ENCODE data around the gene PLSCR3.

PLSCR3 gene

GRCh38 chr17:7411427-7411750, 17.1 kb upstream of the PLSCR3 start:
- H3K4me3 ChIP-seq (ENCODE audit: low read length, poor library complexity, severe bottlenecking) = no peak overlapping the region
- no peaks in the 10 kb centered on the region for H3K79me2 ChIP-seq (ENCODE audit: insufficient read depth, low read length)
- no peaks in the 10 kb centered on the region for H3K9me3 ChIP-seq (ENCODE audit: insufficient read depth, low read depth, low read length)
- no peak overlapping the region for H2AFZ ChIP-seq (ENCODE audit: low read length)
- H3K9ac ChIP-seq (ENCODE audit: low read depth, low read length, poor library complexity, severe bottlenecking) = no peak overlapping the region
- H3K9me2 ChIP-seq (replicated peaks; ENCODE audit: low read depth, low read length) = no peaks in the 10 kb centered on the region
- H4K20me1 ChIP-seq (ENCODE audit: insufficient read depth, low read length, poor library complexity, severe bottlenecking) = no peaks in the 10 kb centered on the region
- no peaks in the 10 kb centered on the region for H3F3A ChIP-seq (ENCODE audit: low read depth)
- H3K4me1 ChIP-seq (ENCODE audit: insufficient read depth, low read length, poor library complexity, severe bottlenecking) = no peaks in the 10 kb centered on the region
- H3K36me3 ChIP-seq (ENCODE audit: insufficient read depth, low read length) = no peaks in the 10 kb centered on the region
- TF ChIP-seq EZH2phosphoT487 (IDR thresholded peaks at IDR 0.05; ENCODE audit: borderline replicate concordance) (no peak), CTCF (conservative IDR thresholded peaks at IDR 0.05; ENCODE audit: low read length) (no peak)
- H3K4me2 ChIP-seq (ENCODE audit: low read depth, low read length, poor library complexity, severe bottlenecking) = no peak overlapping the region
- H3K27me3 ChIP-seq (ENCODE audit: insufficient read depth, low read length, poor library complexity, severe bottlenecking) = no peaks in the 10 kb centered on the region

GRCh38 chr17:7410634-7411426, 16.5 kb upstream of the PLSCR3 start:
- H3F3A ChIP-seq (ENCODE audit: low read depth) = no peaks in the 10 kb centered on the region
- no peaks in the 10 kb centered on the region for H3K79me2 ChIP-seq (ENCODE audit: insufficient read depth, low read length)
- H3K9me3 ChIP-seq (ENCODE audit: insufficient read depth, low read depth, low read length) = no peaks in the 10 kb centered on the region
- no peak overlapping the region for H3K9ac ChIP-seq (ENCODE audit: low read depth, low read length, poor library complexity, severe bottlenecking)
- peaks cover 2% of the 10 kb centered on the region for H3K4me1 ChIP-seq (ENCODE audit: insufficient read depth, low read length, poor library complexity, severe bottlenecking)
- H3K27me3 ChIP-seq (ENCODE audit: insufficient read depth, low read length, poor library complexity, severe bottlenecking) = no peaks in the 10 kb centered on the region
- H2AFZ ChIP-seq (ENCODE audit: low read length) = no peak overlapping the region
- no peaks in the 10 kb centered on the region for H3K36me3 ChIP-seq (ENCODE audit: insufficient read depth, low read length)
- TF ChIP-seq CTCF (conservative IDR thresholded peaks at IDR 0.05; ENCODE audit: low read length) (no peak), EZH2phosphoT487 (IDR thresholded peaks at IDR 0.05; ENCODE audit: borderline replicate concordance) (no peak)
- no peak overlapping the region for H3K4me2 ChIP-seq (ENCODE audit: low read depth, low read length, poor library complexity, severe bottlenecking)
- H3K9me2 ChIP-seq (replicated peaks; ENCODE audit: low read depth, low read length) = no peaks in the 10 kb centered on the region
- peaks cover under 1% of the 10 kb centered on the region for H4K20me1 ChIP-seq (ENCODE audit: insufficient read depth, low read length, poor library complexity, severe bottlenecking)
- no peak overlapping the region for H3K4me3 ChIP-seq (ENCODE audit: low read length, poor library complexity, severe bottlenecking)

GRCh38 chr17:7409716-7410115, 15.4 kb upstream of the PLSCR3 start:
- Histone ChIP-seq H2AFZ (ENCODE audit: low read length) (no peak overlapping the region), H3K4me1 (ENCODE audit: insufficient read depth, low read length, poor library complexity, severe bottlenecking) (peaks cover 11% of the 10 kb centered on the region), H4K20me1 (ENCODE audit: insufficient read depth, low read length, poor library complexity, severe bottlenecking) (peaks cover 3% of the 10 kb centered on the region), H3F3A (ENCODE audit: low read depth) (no peaks in the 10 kb centered on the region), H3K4me2 (ENCODE audit: low read depth, low read length, poor library complexity, severe bottlenecking) (no peak overlapping the region), H3K27me3 (ENCODE audit: insufficient read depth, low read length, poor library complexity, severe bottlenecking) (no peaks in the 10 kb centered on the region), H3K9me3 (ENCODE audit: insufficient read depth, low read depth, low read length) (no peaks in the 10 kb centered on the region), H3K4me3 (ENCODE audit: low read length, poor library complexity, severe bottlenecking) (no peak overlapping the region), H3K36me3 (ENCODE audit: insufficient read depth, low read length) (no peaks in the 10 kb centered on the region), H3K79me2 (ENCODE audit: insufficient read depth, low read length) (no peaks in the 10 kb centered on the region), H3K9me2 (replicated peaks; ENCODE audit: low read depth, low read length) (no peaks in the 10 kb centered on the region), H3K9ac (ENCODE audit: low read depth, low read length, poor library complexity, severe bottlenecking) (no peak overlapping the region)
- no peak for TF ChIP-seq EZH2phosphoT487 (IDR thresholded peaks at IDR 0.05; ENCODE audit: borderline replicate concordance)
- TF ChIP-seq CTCF (conservative IDR thresholded peaks at IDR 0.05; ENCODE audit: low read length) = no peak

Measured in Loucy (cell line).